PC-9 (cell line): ENCODE measurements around the gene E2F4. TPM values are rescaled to one million over a fixed set of nuclear protein-coding genes. Genes with fewer than 3 reads are reported as not detected.

ENCODE experiments used
- BruUV-seq: library from RNA; stranded (reverse); fragments of 400-500 nt; replicated peaks from 2 replicates; lab custom pipeline; 2021; lab: Mats Ljungman, UMichigan
- CTCF ChIA-PET: fragments of 300-600 bp; sonication (Branson Sonifier 250); formaldehyde crosslinking; loops from one replicate; lab custom pipeline; 2022; ENCODE audit warnings: antibody characterized with exemption; lab: Charles Lee
- POLR2A ChIA-PET: fragments of 300-600 bp; sonication (Branson Sonifier 250); formaldehyde crosslinking; loops from one replicate; lab custom pipeline; 2022; ENCODE audit warnings: antibody characterized with exemption; ENCODE audit not compliant: unreplicated experiment; lab: Charles Lee
- DNase-seq, 2 experiments: peaks; one replicate each; pipeline versions ENCODE4 v3.0.0 to v3.0.0-alpha.2; 2015 to 2022; ENCODE audit warnings: mixed read lengths in 1 of 2
- H2AFZ ChIP-seq: fragments of 200-600 bp; sonication (generic); 2 replicates; pipeline ENCODE4 v1.8.1; 2017; ENCODE audit warnings: antibody characterized with exemption
- H3F3A ChIP-seq: fragments of 200-600 bp; sonication (generic); 2 replicates; pipeline ENCODE4 v1.8.1; 2017; ENCODE audit warnings: antibody characterized with exemption, mild to moderate bottlenecking, low read depth; ENCODE audit not compliant: insufficient read depth
- H3K27ac ChIP-seq: fragments of 200-600 bp; sonication (generic); 2 replicates; pipeline ENCODE4 v1.6.1; 2016; ENCODE audit warnings: mixed run types
- H3K27me3 ChIP-seq: fragments of 200-600 bp; sonication (generic); 2 replicates; pipeline ENCODE4 v1.6.1; 2016; ENCODE audit warnings: low read depth, mixed run types; ENCODE audit not compliant: insufficient read depth
- H3K36me3 ChIP-seq: fragments of 200-600 bp; sonication (generic); 2 replicates; pipeline ENCODE4 v1.6.1; 2016; ENCODE audit warnings: low read depth, mixed run types
- H3K4me1 ChIP-seq: fragments of 200-600 bp; sonication (generic); replicated peaks from 2 replicates; pipeline ENCODE4 v1.6.1; 2016; ENCODE audit warnings: mixed run types; ENCODE audit not compliant: insufficient read depth
- H3K4me2 ChIP-seq: fragments of 200-600 bp; sonication (generic); 2 replicates; pipeline ENCODE4 v1.6.1; 2017; ENCODE audit warnings: mixed run types
- H3K4me3 ChIP-seq: fragments of 200-600 bp; sonication (generic); 2 replicates; pipeline ENCODE4 v1.6.1; 2016; ENCODE audit warnings: mixed run types
- H3K79me2 ChIP-seq: fragments of 200-600 bp; sonication (generic); 2 replicates; pipeline ENCODE4 v1.6.1; 2017; ENCODE audit warnings: low read depth, mixed run types
- H3K9me2 ChIP-seq: fragments of 200-600 bp; sonication (generic); 2 replicates; pipeline ENCODE4 v1.8.1; 2017; ENCODE audit warnings: mild to moderate bottlenecking; ENCODE audit not compliant: insufficient read depth
- H3K9me3 ChIP-seq: fragments of 200-600 bp; sonication (generic); 2 replicates; pipeline ENCODE4 v1.8.1; 2016; ENCODE audit warnings: low read depth; ENCODE audit not compliant: insufficient read depth
- H4K20me1 ChIP-seq: fragments of 200-600 bp; sonication (generic); 2 replicates; pipeline ENCODE4 v1.8.1; 2017; ENCODE audit not compliant: insufficient read depth
- EZH2 ChIP-seq: fragments of 200-600 bp; sonication (generic); IDR thresholded peaks from 2 replicates; pipeline ENCODE4 v1.8.0; 2017; ENCODE audit warnings: antibody characterized with exemption, low read depth
- intact Hi-C: fragments of 100-400 bp; cut with micrococcal nuclease; formaldehyde crosslinking; loops from one replicate; pipeline ENCODE4 v1.10.0; 2022; ENCODE audit not compliant: unreplicated experiment
- total RNA-seq: library from RNA; stranded (reverse); gene quantifications from 2 replicates; pipeline ENCODE4 v1.2.3, GENCODE V29; 2021
- TF ChIP-seq, protein P1 (sequence below): fragments of 200-600 bp; sonication (generic); conservative IDR thresholded peaks from 2 replicates; pipeline ENCODE4 v1.6.1; 2017; ENCODE audit warnings: mixed run types, antibody characterized with exemption, mild to moderate bottlenecking, moderate library complexity

Gene E2F4
- total RNA-seq, 1 experiment from 2014 or later, result 78.4 TPM

DNA sequence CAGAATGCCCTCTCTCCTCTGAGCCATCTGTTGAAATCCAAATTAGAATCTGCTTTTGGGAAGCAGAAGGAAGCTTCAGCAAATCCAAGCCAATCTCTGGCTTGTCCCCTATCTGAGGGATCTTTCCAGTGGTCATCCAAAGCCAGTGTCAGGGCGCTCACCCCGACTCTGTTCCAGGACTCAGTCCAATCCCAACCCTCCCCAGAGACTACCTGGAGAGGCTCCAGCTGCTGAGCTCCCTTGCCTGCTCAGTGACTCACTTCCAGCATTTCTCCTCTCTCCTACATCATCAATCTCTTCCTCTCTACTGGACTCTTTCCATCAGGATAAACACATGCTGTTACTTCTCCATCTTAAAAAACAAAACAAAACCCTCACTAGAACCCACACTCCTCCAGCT lies 10.6 kb upstream of the E2F4 start:
- Histone ChIP-seq H3K27ac (no peak overlapping the region), H3K36me3 (no peaks in the 10 kb centered on the region), H3K9me2 (no peaks in the 10 kb centered on the region), H3K4me2 (no peak overlapping the region), H3K4me3 (no peak overlapping the region), H3K9me3 (no peaks in the 10 kb centered on the region), H3K4me1 (peaks cover 52% of the 10 kb centered on the region), H4K20me1 (no peaks in the 10 kb centered on the region), H3F3A (peaks cover 41% of the 10 kb centered on the region; the same call in 1 of the 2 replicates), H3K79me2 (peaks cover 16% of the 10 kb centered on the region), H2AFZ (no peak overlapping the region), H3K27me3 (no peaks in the 10 kb centered on the region)
- intact Hi-C loops, result no loop called here
- CTCF ChIA-PET, result no interaction called here
- POLR2A ChIA-PET, result interaction anchor here (0.6 kb wide), 1 partner anchor 23 kb away, joined by 3 read pairs; no protein-coding TSS in a partner anchor
- BruUV-seq, result no TSS peak
- DNase-seq, result no peak
- TF ChIP-seq EZH2, result no peak
- TF ChIP-seq, protein P1, sequence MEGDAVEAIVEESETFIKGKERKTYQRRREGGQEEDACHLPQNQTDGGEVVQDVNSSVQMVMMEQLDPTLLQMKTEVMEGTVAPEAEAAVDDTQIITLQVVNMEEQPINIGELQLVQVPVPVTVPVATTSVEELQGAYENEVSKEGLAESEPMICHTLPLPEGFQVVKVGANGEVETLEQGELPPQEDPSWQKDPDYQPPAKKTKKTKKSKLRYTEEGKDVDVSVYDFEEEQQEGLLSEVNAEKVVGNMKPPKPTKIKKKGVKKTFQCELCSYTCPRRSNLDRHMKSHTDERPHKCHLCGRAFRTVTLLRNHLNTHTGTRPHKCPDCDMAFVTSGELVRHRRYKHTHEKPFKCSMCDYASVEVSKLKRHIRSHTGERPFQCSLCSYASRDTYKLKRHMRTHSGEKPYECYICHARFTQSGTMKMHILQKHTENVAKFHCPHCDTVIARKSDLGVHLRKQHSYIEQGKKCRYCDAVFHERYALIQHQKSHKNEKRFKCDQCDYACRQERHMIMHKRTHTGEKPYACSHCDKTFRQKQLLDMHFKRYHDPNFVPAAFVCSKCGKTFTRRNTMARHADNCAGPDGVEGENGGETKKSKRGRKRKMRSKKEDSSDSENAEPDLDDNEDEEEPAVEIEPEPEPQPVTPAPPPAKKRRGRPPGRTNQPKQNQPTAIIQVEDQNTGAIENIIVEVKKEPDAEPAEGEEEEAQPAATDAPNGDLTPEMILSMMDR, result no peak

DNA sequence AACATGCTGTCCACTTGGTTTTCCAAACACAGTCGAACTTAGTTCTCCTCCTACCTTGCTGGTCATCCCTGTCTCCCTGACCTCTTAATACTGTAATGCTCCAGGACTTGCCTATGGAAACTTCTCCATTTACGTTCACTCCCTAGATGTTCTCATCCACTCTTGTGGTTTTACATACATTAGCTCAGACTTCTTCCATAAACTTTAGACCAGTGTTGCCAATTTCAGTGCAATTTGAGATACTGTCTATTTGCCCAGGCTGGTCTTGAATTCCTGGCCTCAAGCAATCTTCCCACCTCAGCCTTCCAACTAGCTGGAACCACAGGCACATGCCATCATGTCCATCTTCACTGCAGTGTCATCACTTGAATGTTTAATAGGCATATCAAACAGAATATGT lies 9.7 kb upstream of the E2F4 start:
- POLR2A ChIA-PET, result no interaction called here
- no peaks in the 10 kb centered on the region for H3K27me3 ChIP-seq
- TSS peak; percentile 52 for BruUV-seq
- no peak overlapping the region for H2AFZ ChIP-seq
- H4K20me1 ChIP-seq, result no peaks in the 10 kb centered on the region
- CTCF ChIA-PET, result no interaction called here
- intact Hi-C loops, result no loop called here
- H3K4me2 ChIP-seq, result peak overlapping the region; percentile 84
- TF ChIP-seq, protein P1, result no peak
- no peak for TF ChIP-seq EZH2
- H3K9me3 ChIP-seq, result no peaks in the 10 kb centered on the region
- H3F3A ChIP-seq, result peaks cover 38% of the 10 kb centered on the region; the same call in 1 of the 2 replicates
- peaks cover 16% of the 10 kb centered on the region for H3K79me2 ChIP-seq
- no peaks in the 10 kb centered on the region for H3K36me3 ChIP-seq
- no peak for DNase-seq
- no peak overlapping the region for H3K27ac ChIP-seq
- no peaks in the 10 kb centered on the region for H3K9me2 ChIP-seq
- 0 out of 2 replicates have a peak overlapping the region, but pooled peaks have one; percentile 67 for H3K4me3 ChIP-seq
- H3K4me1 ChIP-seq, result peaks cover 57% of the 10 kb centered on the region

DNA sequence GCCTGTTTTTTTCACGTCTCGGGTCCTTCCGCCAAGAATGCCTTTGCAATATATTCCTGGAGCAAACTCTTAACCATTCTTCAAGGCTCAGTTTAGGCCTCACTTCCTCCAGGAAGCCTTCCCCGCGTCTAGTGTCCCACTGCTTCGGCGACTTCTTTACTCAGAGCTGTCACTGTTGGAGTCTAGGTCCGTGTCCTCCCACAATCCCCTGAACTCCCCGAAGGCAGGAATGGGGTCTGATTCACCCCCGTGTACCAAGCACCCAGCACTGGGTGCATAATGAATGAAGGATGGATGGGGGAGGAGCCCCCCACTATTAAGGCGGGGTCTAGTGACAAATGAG lies 8.7 kb upstream of the E2F4 start:
- intact Hi-C loops, result no loop called here
- CTCF ChIA-PET, result no interaction called here

More for the DNA sequence above, 8.7 kb upstream of the E2F4 start:
- BruUV-seq, result no TSS peak
- peak overlapping the region; percentile 84 for H3K4me2 ChIP-seq
- H2AFZ ChIP-seq, result peak overlapping the region; percentile 75; the same call in 1 of the 2 replicates
- no peaks in the 10 kb centered on the region for H4K20me1 ChIP-seq
- H3K9me2 ChIP-seq, result no peaks in the 10 kb centered on the region
- H3K36me3 ChIP-seq, result no peaks in the 10 kb centered on the region
- H3F3A ChIP-seq, result peaks cover 31% of the 10 kb centered on the region; the same call in 1 of the 2 replicates
- H3K4me1 ChIP-seq, result peaks cover 50% of the 10 kb centered on the region
- H3K4me3 ChIP-seq, result peak overlapping the region; percentile 67
- H3K27ac ChIP-seq, result no peak overlapping the region
- POLR2A ChIA-PET, result no interaction called here
- no peak for DNase-seq
- H3K9me3 ChIP-seq, result no peaks in the 10 kb centered on the region
- H3K79me2 ChIP-seq, result peaks cover 16% of the 10 kb centered on the region
- H3K27me3 ChIP-seq, result no peaks in the 10 kb centered on the region
- TF ChIP-seq, protein P1, result no peak
- TF ChIP-seq EZH2, result no peak
